Heart left ventricle (tissue), 16 donors: ENCODE data around the gene RXRA. TPM values are rescaled to one million over a fixed set of nuclear protein-coding genes. Genes with fewer than 3 reads are reported as not detected.
A peak's percentile ranks its signal among the peaks of the same experiment; 100 is the strongest.

Experiments used
- ATAC-seq, 4 donors: fragments of 200-7000 bp; cut with Tn5 transposase; one replicate each; pipeline ENCODE4 v1.9.1; 2020 to 2022; ENCODE audit warnings: moderate library complexity in 4 of 4, mild to moderate bottlenecking in 3 of 4, moderate number of reproducible peaks in 1 of 4
- DNase-seq, 5 donors: peaks; one replicate each; pipeline ENCODE4 v3.0.0-alpha.2; 2020
- H3K27ac ChIP-seq, 12 donors: fragments of 200-600 bp; sonication (generic) in 4 of 12; one replicate each; pipeline versions ENCODE4 v1.5.0 to v1.8.0; 2016 to 2022; ENCODE audit warnings: mild to moderate bottlenecking in 2 of 12
- H3K27me3 ChIP-seq, 9 donors: fragments of 200-600 bp; sonication (generic) in 2 of 9; one replicate each; pipeline versions ENCODE4 v1.5.1 to v1.8.0; 2016 to 2022; ENCODE audit warnings: mild to moderate bottlenecking in 3 of 9
- H3K36me3 ChIP-seq, 9 donors: fragments of 200-600 bp; sonication (generic) in 2 of 9; one replicate each; pipeline versions ENCODE4 v1.5.0 to v1.8.0; 2018 to 2022; ENCODE audit warnings: mild to moderate bottlenecking in 2 of 9
- H3K4me1 ChIP-seq, 12 donors: fragments of 200-600 bp; sonication (generic) in 4 of 12; one replicate each; pipeline versions ENCODE4 v1.5.0 to v1.8.0; 2016 to 2022; ENCODE audit warnings: mild to moderate bottlenecking in 3 of 12
- H3K4me3 ChIP-seq, 12 donors: fragments of 200-600 bp; sonication (generic) in 4 of 12; one replicate each; pipeline versions ENCODE4 v1.5.0 to v1.8.0; 2017 to 2022; ENCODE audit warnings: mild to moderate bottlenecking in 9 of 12, moderate library complexity in 4 of 12
- H3K9me3 ChIP-seq, 12 donors: fragments of 200-600 bp; sonication (generic) in 4 of 12; one replicate each; pipeline versions ENCODE4 v1.5.0 to v1.8.0; 2016 to 2022; ENCODE audit warnings: mild to moderate bottlenecking in 1 of 12
- CTCF ChIP-seq, 12 donors: fragments of 200-600 bp; sonication (generic) in 4 of 12; IDR thresholded peaks; one replicate each; pipeline versions ENCODE4 v1.5.0 to v1.8.0; 2018 to 2022; ENCODE audit warnings: antibody characterized with exemption in 12 of 12, mild to moderate bottlenecking in 5 of 12
- POLR2A ChIP-seq, 2 donors: fragments of 450-650 bp; IDR thresholded peaks; one replicate each; pipeline ENCODE4 v1.6.1; 2017; ENCODE audit warnings: antibody characterized with exemption in 2 of 2, mild to moderate bottlenecking in 2 of 2, moderate library complexity in 2 of 2
- WGBS, 4 donors: extraction: QIAGEN DNeasy Blood & Tissue Kit in 2 of 4; methylation state at CpG; one replicate each; pipeline versions ENCODE4 v1.1.5 to v1.1.7; 2013 to 2018; 5-methylcytosine and 5-hydroxymethylcytosine counted together
- intact Hi-C, 10 donors: fragments of 100-400 bp; cut with DNase I; formaldehyde crosslinking; loops; one replicate each; pipeline versions ENCODE4 v1.11.1 to v1.14.2; 2022
- polyA plus RNA-seq, 2 donors: library from polyadenylated mRNA; stranded (reverse); fragments of 200-250 nt; gene quantifications; one replicate each; pipeline ENCODE4 v1.2.3, GENCODE V29; 2013
- total RNA-seq, 9 donors: library from RNA; depleted of rRNA in 2 of 9; stranded (reverse); fragments of >200 nt in 2 of 9; fragmentation: NEBNext Ultra II Directional in 3 of 9; extraction: Animal tissue kit (Norgen Biotek cat#: 25700) in 3 of 9; gene quantifications; one replicate each; pipeline versions ENCODE4 v1.1.0 to v1.2.4, GENCODE V29; 2016 to 2023
- donor health status: ischemic (EF 13 %, LVEDD 7.1; RV severe dilation, severe dysfunction).
- donor health status: healthy with polysubstance abuse.
- donor health status: DM: no; HTN: yes; CAD: no.
- donor health status: DM: no; HTN: no; CAD: no.
- donor health status: ischemic (EF 25% LVEDD 6.9; RV normal size, moderate dysfunction).
- donor health status: ischemic (EF 25% LVEDD 5.7; RV mildly dilated, moderate dysfunction).
- donor health status: healthy.
- donor health status: DM: yes; HTN: yes; CAD: no.
- donor health status: ischemic (EF 35%, LVEDD 5.7; RV mildly dilated, moderate dysfunction).
- donor health status: nonischemic (EF 11% LVEDD 7.7; RV severe dilation, severe dysfunction).
- donor health status: DM: yes; HTN: yes; CAD: no.
- donor health status: PGD.
- donor health status: ischemic (EF 29% LVEDD 5.4; RV normal size, mild dysfunction).
- donor health status: nonischemic (EF 23%, LVEDD 6.1; RV moderate dilation, normal function).

Gene RXRA
- total and polyA plus RNA-seq, 11 donors: 45.5 to 87.9 (median 54.9) TPM

GRCh38 chr9:134358662-134359319 is 32.5 kb downstream of the RXRA start:
- Histone ChIP-seq H3K27me3 (no peaks in the 10 kb centered on the region), H3K4me3 (no peak overlapping the region), H3K9me3 (no peaks in the 10 kb centered on the region), H3K27ac (peak overlapping the region in 7 of 12 donors; percentile 0 to 82 (median 45)), H3K36me3 (no peaks in the 10 kb centered on the region), H3K4me1 (peaks cover 17 to 98% (median 83%) of the 10 kb centered on the region in 12 donors)
- TF ChIP-seq POLR2A (IDR thresholded peaks at IDR 0.05): no peak
- no peak for TF ChIP-seq CTCF (IDR thresholded peaks at IDR 0.05)
- DNase-seq: peak in 4 of 5 donors; percentile 62 to 81 (median 76)
- 40 to 44% (median 41%) methylated on average over 15 to 17 of the region's 17 CpGs for WGBS, 4 donors
- intact Hi-C loops: no loop called here
- peak in 3 of 4 donors; percentile 16 to 57 (median 37) for ATAC-seq

GRCh38 chr9:134359493-134360179 is 33.4 kb downstream of the RXRA start:
- 82 to 88% (median 85%) methylated on average over 14 to 23 of the region's 23 CpGs for WGBS, 4 donors
- no peak for TF ChIP-seq POLR2A (IDR thresholded peaks at IDR 0.05)
- TF ChIP-seq CTCF (IDR thresholded peaks at IDR 0.05): no peak
- DNase-seq (no peak), ATAC-seq (no peak)
- intact Hi-C loops: no loop called here
- Histone ChIP-seq H3K4me3 (no peak overlapping the region), H3K4me1 (peaks cover 15 to 98% (median 79%) of the 10 kb centered on the region in 12 donors), H3K36me3 (no peaks in the 10 kb centered on the region), H3K27me3 (no peaks in the 10 kb centered on the region), H3K9me3 (no peaks in the 10 kb centered on the region), H3K27ac (peak overlapping the region in 5 of 12 donors; percentile 25 to 82 (median 61))

- H3K9me3 ChIP-seq: no peaks in the 10 kb centered on the region
- ATAC-seq: peak in 1 of 4 donors; percentile 3
- no peaks in the 10 kb centered on the region for H3K36me3 ChIP-seq
- intact Hi-C loops: no loop called here
- 82 to 86% (median 83%) methylated on average over 26 to 30 of the region's 30 CpGs for WGBS, 4 donors
- H3K4me3 ChIP-seq: no peak overlapping the region
- H3K4me1 ChIP-seq: peaks cover 12 to 98% (median 77%) of the 10 kb centered on the region in 12 donors
- no peaks in the 10 kb centered on the region for H3K27me3 ChIP-seq
- TF ChIP-seq POLR2A (IDR thresholded peaks at IDR 0.05) (no peak), CTCF (IDR thresholded peaks at IDR 0.05) (no peak)
- no peak for DNase-seq
- peak overlapping the region in 6 of 12 donors; percentile 25 to 82 (median 60) for H3K27ac ChIP-seq
Measured at GRCh38 chr9:134360180-134360759, 34.0 kb downstream of the RXRA start.

GRCh38 chr9:134360897-134361296 is 34.6 kb downstream of the RXRA start:
- DNase-seq (peak; percentile 57 to 85 (median 80)), ATAC-seq (peak in 3 of 4 donors; percentile 38 to 64 (median 57))
- no peaks in the 10 kb centered on the region for H3K27me3 ChIP-seq
- no peak overlapping the region for H3K4me3 ChIP-seq
- TF ChIP-seq POLR2A (IDR thresholded peaks at IDR 0.05): no peak
- no peak for TF ChIP-seq CTCF (IDR thresholded peaks at IDR 0.05)
- no peaks in the 10 kb centered on the region for H3K36me3 ChIP-seq
- peaks cover 12 to 98% (median 77%) of the 10 kb centered on the region in 12 donors for H3K4me1 ChIP-seq
- H3K9me3 ChIP-seq: no peaks in the 10 kb centered on the region
- WGBS, 4 donors: 50 to 60% (median 55%) methylated on average over 11 to 14 of the region's 14 CpGs
- intact Hi-C loops: no loop called here
- peak overlapping the region in 9 of 12 donors; percentile 14 to 82 (median 49) for H3K27ac ChIP-seq
